Measurements from ENCODE around the gene PARVG. TPM values are rescaled to one million over a fixed set of nuclear protein-coding genes. Genes with fewer than 3 reads are reported as not detected.

The PARVG gene
- total RNA-seq, 2 donors from 2014 or later = 6.0 to 9.5 TPM

GRCh38 chr22:44206696-44207095 lies 26.0 kb downstream of the PARVG start:
- DNase-seq (no peak), ATAC-seq (no peak)
- intact Hi-C loops (cut with DNase I) = no loop called here

DNA sequence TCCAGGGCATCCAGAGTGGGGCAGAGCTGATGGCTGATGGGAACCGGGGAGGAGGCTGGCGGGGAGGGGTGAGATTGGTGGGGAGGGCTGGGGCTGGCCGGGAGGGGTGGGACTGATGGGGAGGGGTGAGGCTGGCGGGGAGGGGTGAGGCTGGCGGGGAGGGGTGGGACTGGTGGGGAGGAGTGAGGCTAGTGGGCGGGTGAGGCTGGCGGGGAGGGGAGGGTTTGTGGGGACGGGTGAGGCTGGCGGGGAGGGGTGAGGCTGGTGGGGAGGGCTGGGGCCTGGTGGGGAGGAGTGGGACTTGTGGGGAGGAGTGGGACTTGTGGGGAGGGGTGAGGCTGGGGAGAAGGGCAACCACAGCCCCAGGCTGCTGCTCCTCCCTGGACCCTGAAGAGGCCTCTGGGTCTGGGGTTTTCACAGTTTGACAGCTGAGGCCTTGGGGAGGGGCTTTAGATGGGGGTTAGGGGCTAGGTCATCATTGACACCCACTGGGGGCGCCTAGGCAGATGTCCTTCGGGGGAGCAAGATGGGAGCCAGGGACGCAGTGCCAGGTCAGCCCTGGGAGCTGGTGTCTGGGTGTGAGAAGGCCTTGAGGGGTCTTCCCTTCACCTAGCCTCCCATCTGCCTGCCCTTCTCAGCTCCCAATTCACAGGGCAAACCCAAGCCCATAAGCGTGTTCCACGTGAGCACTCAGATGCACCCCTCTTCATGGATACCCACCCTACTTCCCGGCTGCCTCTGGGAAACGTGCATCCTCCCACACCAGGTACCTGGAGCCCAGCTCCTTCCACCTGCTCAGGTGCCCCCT lies 26.7 kb downstream of the PARVG start:
- no peak for ATAC-seq
- DNase-seq = no peak
- intact Hi-C loops (cut with DNase I) = no loop called here

- ATAC-seq (no peak), DNase-seq (no peak)
- intact Hi-C loops (cut with DNase I) = no loop called here
Measured at GRCh38 chr22:44207981-44208317, 27.2 kb downstream of the PARVG start.

DNA sequence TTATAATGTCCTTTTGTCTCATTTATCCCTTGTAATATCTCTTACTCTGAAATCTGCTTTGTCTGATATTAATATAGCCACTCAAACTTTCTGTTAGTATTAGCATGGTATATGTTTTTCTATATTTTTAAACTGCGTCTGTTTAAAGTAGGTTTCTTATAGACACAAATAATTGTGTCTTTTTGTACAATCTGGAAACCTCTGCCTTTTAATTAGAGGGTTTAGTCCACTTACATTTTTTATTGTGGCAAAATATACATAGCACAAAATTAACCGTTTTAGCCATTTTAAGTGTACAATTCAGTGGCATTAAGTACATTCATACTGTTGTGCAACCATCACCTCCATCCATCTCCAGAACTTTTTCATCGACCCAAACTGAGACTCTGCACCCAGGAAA lies 28.6 kb downstream of the PARVG start:
- no peak for ATAC-seq
- intact Hi-C loops (cut with DNase I) = no loop called here

DNA sequence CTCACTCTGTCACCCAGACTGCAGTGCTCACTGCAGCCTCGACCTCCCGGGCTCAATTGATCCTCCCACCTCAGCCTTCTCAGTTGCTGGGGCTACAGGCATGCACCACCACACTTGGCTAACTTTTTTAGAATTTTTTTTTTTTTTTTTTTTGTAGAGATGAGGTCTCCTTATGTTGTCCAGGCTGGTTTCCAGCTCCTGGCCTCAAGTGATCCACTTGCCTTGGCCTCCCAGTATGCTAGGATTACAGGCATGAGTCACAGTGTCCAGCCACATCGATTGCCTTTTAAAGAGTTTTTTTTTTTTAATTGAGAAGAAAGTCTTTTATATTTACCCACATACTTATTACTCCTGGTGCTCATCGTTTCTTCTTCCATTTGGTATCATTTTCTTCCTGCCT lies 30.0 kb downstream of the PARVG start:
- no peak for ATAC-seq
- no peak for DNase-seq

More for the DNA sequence above, 28.6 kb downstream of the PARVG start:
- DNase-seq = no peak

DNA sequence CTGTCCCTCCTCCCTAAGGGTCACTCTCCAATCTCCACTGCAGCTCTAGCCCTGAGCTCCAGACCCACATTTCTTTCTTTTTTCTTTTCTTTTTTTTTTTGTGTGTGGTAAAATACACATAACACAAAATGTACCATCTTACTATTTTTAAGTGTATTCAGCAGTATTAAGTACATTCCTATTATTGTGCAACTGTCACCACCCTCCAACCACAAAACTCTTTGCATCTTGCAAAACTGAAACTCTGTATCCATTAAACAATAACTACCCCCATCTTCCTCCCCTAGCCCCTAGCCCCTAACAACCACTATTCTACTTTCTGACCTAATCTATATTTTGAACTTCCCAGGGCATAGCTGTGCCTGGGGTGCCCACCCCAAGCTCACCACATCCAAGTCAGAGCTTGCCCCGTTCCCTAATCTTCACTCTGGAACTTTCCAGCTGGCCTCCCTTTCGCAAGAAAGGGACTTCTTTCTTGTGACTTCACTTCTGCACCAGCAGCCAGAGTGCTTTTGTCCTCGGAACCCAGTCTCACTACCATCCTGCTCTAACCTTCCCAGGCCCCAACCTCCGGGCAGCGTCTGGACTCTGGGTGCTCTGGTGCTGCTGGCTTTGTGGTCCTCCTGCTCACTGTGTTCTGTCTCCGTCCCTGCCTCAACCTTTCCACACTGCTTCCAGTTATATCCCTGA lies 30.7 kb downstream of the PARVG start:
- ATAC-seq = peak in 1 of 2 donors; percentile 27
- DNase-seq = no peak
- intact Hi-C loops (cut with DNase I) = no loop called here

More for the DNA sequence above, 30.0 kb downstream of the PARVG start:
- intact Hi-C loops (cut with DNase I) = no loop called here

GRCh38 chr22:44211946-44212930 lies 31.5 kb downstream of the PARVG start:
- DNase-seq (no peak), ATAC-seq (peak in 1 of 2 donors; percentile 76)
- intact Hi-C loops (cut with DNase I) = no loop called here

DNA sequence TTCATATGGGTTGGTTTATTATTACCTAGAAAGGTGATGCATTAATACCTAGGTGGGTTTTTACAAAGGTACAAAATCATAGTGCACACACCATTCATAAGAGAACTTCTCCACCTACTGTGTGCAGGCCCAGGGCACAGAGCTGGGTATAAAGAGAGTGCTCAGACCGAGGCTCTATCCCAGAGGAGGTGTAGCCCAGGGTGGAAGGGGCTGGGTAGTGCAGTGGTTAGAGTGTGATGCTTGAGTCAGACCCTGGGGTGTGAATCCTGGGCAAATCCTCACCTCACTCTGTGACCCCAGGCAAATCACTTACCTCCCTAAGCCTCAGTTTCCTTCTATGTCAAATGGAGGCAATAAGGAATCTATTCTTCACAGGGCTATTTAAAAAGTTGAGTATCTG lies 32.2 kb downstream of the PARVG start:
- ATAC-seq (no peak), DNase-seq (no peak)
- intact Hi-C loops (cut with DNase I) = no loop called here

DNA sequence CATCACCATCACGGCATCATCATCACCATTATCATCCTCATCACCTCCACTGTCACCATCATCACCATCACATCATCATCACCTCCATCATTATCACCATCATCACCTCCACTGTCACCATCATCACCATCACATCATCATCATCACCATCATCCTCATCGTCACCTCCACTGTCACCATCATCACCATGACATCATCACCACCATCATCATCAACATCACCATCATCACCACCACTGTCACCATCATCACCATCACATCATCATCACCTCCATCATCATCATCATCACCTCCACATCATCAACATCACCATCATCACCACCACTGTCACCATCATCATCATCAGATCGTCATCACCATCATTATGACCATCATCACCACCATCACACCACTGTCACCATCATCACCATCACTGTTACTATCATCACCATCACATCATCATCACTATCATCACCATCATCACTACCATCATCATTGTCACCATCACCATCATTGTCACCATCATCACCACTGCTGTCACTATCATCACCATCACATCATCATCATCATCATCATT lies 32.8 kb downstream of the PARVG start:
- ATAC-seq (no peak), DNase-seq (no peak)
- intact Hi-C loops (cut with DNase I) = no loop called here

GRCh38 chr22:44214187-44214586 lies 33.5 kb downstream of the PARVG start:
- intact Hi-C loops (cut with DNase I) = no loop called here
- DNase-seq (no peak), ATAC-seq (no peak)

DNA sequence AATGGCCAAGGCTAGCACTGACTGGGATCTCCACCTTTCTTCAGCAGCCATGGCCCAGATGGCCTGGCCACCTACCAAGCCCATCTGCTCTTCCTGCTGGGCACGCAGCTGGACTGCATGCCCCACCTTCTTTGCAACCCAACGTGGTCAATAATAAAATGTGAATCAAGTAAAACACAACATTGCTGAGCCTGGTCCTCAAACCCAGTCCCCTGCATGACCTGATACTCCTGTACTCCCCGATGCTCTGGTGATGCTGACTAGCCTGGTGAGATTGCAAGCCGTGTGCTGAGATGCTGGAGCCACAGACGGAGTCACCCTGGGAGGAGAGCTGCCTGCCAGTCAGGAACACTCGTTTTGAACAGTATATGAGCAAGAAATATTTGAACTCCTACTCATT lies 34.0 kb downstream of the PARVG start:
- intact Hi-C loops (cut with DNase I) = no loop called here
- ATAC-seq = no peak
- DNase-seq = no peak

DNA sequence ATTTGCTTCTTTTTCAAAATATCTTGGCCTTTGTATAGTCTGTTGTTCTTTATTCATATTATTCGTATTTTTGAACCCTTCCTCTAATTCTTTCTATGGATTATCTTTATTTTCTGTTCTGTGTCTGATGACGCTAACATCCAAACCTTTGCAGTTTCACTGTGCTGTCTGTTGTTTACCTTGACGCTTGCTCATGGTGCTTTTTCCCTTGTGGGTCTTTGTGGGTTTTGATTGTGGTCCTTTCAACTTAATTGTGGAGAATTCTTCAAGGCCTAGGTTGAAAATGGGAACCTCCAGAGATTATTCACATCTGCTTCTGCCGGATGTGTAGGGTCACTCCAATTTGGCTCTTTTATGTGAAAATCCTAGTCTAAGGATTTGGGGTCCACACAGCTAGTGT lies 34.6 kb downstream of the PARVG start:
- intact Hi-C loops (cut with DNase I) = no loop called here
- no peak for ATAC-seq
- DNase-seq = no peak

DNA sequence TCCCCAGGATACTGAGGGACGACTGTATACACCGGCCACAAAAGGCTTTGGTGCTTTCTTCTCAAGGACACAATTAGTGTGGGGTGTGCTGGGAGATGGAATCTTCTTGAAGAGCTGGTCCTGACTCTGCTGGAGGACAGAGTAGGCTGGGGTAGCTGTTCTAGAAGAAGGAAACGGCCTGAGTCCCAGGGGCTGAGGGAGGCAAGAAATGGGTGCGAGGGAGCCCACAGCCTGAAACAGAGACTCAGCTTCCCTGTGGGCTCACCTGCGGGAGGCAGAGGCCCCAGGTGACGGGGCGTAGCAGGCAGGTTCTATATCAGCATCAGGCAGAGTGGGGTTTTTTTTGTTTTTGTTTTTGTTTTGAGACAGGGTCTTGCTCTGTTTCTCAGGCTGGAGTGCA lies 36.6 kb downstream of the PARVG start:
- no peak for ATAC-seq
- intact Hi-C loops (cut with DNase I) = no loop called here
- no peak for DNase-seq

- no peak for DNase-seq
- intact Hi-C loops (cut with DNase I) = no loop called here
- ATAC-seq = no peak
Measured at GRCh38 chr22:44218071-44218470, 37.3 kb downstream of the PARVG start.

DNA sequence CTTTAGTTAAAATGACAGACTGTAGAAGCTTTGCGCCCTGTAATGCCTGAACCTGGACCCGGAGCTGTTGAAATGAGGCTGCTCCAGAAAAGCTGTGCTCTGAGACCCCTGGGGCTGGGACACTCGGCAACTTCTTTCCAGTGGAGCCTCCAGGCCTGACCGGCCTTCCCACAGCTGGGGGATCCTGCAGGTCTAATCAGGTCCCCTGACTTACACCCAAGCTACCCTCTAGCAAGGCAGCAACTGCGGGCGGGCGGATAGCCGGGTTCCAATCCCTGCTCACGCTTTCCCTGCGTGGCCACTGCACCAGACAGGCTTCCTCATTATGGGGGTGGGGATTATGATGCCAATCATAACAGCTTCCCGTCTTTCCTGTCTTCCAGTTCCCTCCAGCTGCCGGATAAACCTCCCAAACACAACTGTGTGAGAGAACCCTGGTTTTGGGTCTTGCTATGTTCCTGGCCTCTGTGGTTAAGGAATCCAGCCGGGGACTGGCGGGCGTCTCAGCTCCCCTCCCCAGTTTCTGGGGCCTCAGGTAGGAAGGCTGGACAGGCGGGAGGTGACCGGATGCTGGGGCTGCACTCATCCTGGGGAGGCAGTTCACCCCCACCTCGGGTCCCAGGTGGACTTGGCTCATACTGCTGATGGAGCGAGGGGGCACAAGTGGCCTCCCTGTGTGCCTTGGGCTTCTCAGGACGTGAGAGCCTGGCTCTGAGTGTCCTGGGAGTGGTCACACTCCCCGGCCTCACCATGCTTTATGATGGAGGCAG lies 38.6 kb downstream of the PARVG start:
- DNase-seq = no peak

GRCh38 chr22:44220727-44221680 lies 40.3 kb downstream of the PARVG start:
- intact Hi-C loops (cut with DNase I) = no loop called here
- no peak for DNase-seq
- ATAC-seq = no peak

More for the DNA sequence above, 38.6 kb downstream of the PARVG start:
- intact Hi-C loops (cut with DNase I) = no loop called here
- no peak for ATAC-seq

DNA sequence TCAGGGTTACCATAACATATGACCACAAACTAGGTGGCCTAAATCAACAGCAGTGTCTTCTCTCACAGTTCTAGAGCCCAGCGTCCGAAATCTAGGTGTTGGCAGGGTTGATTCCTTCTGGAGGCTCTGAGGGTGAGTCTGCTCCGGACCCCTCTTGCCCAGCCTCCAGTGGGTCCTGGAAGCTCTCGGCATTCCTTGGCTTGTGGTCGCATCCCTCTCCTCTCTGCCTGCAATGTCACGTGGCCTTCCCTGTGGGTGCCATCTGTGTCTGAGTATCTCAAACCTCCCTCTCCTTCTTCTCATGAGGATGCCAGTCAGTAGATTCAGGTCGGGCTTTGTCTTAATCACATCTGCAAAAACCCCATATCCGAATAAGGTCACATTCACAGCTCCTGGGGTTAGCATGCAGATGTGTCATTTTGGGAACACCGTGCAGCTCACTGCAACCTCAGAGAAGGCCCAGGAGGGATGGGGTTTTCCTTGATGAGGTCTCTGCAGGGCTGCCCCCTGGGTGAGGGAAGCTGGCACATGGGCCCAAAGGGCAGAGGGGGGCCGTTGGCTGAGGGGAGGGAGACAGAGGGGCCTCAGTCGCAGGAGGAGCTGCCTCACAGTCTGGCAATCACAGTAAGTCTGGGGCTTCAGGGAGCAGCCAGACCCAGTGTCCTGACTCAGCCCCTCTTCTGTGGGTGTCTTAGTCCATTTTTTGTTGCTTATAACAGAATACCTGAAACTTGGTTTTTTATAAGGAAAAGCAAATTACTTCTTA lies 41.2 kb downstream of the PARVG start:
- no peak for DNase-seq
- ATAC-seq = no peak
- intact Hi-C loops (cut with DNase I) = no loop called here
